Measurements from ENCODE around the gene UBE2Z.

DNA sequence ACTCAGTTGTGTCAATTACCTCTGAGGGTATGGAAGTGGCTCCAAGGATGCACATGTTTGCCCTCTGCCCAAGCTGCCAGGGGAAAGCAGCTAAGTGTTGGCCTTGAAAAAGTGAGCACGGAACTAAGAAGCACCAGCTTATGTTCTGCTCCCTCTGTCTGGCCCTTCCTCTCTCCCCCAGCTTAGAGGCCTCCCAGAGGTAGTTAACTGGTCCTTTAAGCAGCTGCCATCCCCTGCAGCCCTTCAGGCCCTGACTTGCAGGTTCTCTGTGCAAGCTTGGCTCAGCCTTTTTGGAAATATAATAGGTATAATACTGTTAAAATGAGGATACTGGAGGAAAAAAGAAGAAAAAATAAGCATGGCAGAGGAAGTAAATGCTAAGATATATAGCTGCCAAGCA lies 7.0 kb upstream of the UBE2Z start:
- TF ChIP-seq, protein P1, sequence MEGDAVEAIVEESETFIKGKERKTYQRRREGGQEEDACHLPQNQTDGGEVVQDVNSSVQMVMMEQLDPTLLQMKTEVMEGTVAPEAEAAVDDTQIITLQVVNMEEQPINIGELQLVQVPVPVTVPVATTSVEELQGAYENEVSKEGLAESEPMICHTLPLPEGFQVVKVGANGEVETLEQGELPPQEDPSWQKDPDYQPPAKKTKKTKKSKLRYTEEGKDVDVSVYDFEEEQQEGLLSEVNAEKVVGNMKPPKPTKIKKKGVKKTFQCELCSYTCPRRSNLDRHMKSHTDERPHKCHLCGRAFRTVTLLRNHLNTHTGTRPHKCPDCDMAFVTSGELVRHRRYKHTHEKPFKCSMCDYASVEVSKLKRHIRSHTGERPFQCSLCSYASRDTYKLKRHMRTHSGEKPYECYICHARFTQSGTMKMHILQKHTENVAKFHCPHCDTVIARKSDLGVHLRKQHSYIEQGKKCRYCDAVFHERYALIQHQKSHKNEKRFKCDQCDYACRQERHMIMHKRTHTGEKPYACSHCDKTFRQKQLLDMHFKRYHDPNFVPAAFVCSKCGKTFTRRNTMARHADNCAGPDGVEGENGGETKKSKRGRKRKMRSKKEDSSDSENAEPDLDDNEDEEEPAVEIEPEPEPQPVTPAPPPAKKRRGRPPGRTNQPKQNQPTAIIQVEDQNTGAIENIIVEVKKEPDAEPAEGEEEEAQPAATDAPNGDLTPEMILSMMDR (IDR thresholded peaks at IDR 0.05; ENCODE audit: low read depth, low read length, missing input control) = no peak
- TF ChIP-seq RXRA (IDR thresholded peaks at IDR 0.05) (no peak), FOXA1 (IDR thresholded peaks at IDR 0.05) (no peak), GABPA (IDR thresholded peaks at IDR 0.05 in 1 of 2, conservative IDR thresholded peaks at IDR 0.05 in 1 of 2) (no peak), RAD21 (IDR thresholded peaks at IDR 0.05) (no peak), HNF4A (conservative IDR thresholded peaks at IDR 0.05) (no peak), EGR1 (IDR thresholded peaks at IDR 0.05; ENCODE audit: low read depth in 2 of 2) (no peak), FOXA2 (IDR thresholded peaks at IDR 0.05) (no peak), YY1 (IDR thresholded peaks at IDR 0.05) (no peak), JUND (IDR thresholded peaks at IDR 0.05) (no peak)
- TF ChIP-seq, protein P2, sequence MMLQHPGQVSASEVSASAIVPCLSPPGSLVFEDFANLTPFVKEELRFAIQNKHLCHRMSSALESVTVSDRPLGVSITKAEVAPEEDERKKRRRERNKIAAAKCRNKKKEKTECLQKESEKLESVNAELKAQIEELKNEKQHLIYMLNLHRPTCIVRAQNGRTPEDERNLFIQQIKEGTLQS (IDR thresholded peaks at IDR 0.05) = no peak
- TF ChIP-seq, protein P3, sequence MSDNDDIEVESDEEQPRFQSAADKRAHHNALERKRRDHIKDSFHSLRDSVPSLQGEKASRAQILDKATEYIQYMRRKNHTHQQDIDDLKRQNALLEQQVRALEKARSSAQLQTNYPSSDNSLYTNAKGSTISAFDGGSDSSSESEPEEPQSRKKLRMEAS (IDR thresholded peaks at IDR 0.05) = no peak

All from liver (tissue), 3 donors.